ENCODE measurements around the gene FBXO33.

- no peak for TF ChIP-seq CTCF (IDR thresholded peaks at IDR 0.05)
- TF ChIP-seq POLR2A (IDR thresholded peaks at IDR 0.05), result no peak
These were observed 8.4 kb downstream of the FBXO33 start for GRCh38 chr14:39423793-39424192.
